Measurements from ENCODE around the gene RASSF5.

DNA sequence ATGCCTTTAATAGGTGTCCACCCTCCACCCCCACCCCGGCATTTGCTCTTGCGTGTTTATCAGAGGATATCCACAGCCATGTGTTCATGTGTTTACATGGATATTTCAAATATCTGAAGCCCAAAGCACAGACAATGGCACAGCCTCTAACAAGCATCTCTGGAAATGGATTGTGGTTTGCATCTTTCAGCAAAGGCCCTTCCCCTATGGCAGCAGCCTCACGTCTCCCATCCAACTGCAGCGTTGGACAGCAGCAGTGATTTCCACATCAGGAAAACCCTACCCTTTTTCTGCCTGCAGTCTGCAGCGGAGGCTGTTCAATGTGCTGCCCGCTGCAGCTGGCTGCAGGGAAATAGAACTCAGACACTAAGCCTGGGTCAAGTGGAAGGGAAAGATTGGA lies 1.6 kb downstream of the RASSF5 start:
- TF ChIP-seq GATA3 (IDR thresholded peaks at IDR 0.05; ENCODE audit: low read depth, low read length) (no peak), GATA2 (IDR thresholded peaks at IDR 0.05; ENCODE audit: low read depth, low read length) (no peak)

Data from SH-SY5Y (cell line).